Glutamatergic neuron (in vitro differentiated cells): ENCODE results near the gene SH3GLB2. TPM values are rescaled to one million over a fixed set of nuclear protein-coding genes. Genes with fewer than 3 reads are reported as not detected.

Source experiments
- DNase-seq: peaks from one replicate; pipeline ENCODE4 v3.0.0; 2022
- H3K27ac Mint-ChIP-seq: one replicate; pipeline ENCODE4 v1.8.0; 2020; ENCODE audit warnings: mild to moderate bottlenecking, mixed read lengths, inconsistent platforms; ENCODE audit not compliant: unreplicated experiment
- H3K27me3 Mint-ChIP-seq: one replicate; pipeline ENCODE4 v1.8.0; 2020; ENCODE audit warnings: mild to moderate bottlenecking, moderate library complexity, mixed read lengths, inconsistent platforms; ENCODE audit not compliant: unreplicated experiment
- H3K36me3 Mint-ChIP-seq: one replicate; pipeline ENCODE4 v1.8.0; 2020; ENCODE audit warnings: mild to moderate bottlenecking, mixed read lengths, inconsistent platforms; ENCODE audit not compliant: unreplicated experiment
- H3K4me1 Mint-ChIP-seq: one replicate; pipeline ENCODE4 v1.8.0; 2020; ENCODE audit warnings: mild to moderate bottlenecking, low read depth, mixed read lengths, inconsistent platforms; ENCODE audit not compliant: unreplicated experiment
- H3K4me3 Mint-ChIP-seq: one replicate; pipeline ENCODE4 v1.8.0; 2020; ENCODE audit warnings: mild to moderate bottlenecking, mixed read lengths, inconsistent platforms; ENCODE audit not compliant: unreplicated experiment
- H3K9me3 Mint-ChIP-seq: one replicate; pipeline ENCODE4 v1.8.0; 2020; ENCODE audit warnings: mild to moderate bottlenecking, moderate library complexity, mixed read lengths, inconsistent platforms; ENCODE audit not compliant: unreplicated experiment
- CTCF ChIP-seq: fragments of 200-600 bp; sonication (generic); IDR thresholded peaks from one replicate; pipeline ENCODE4 v1.5.0; 2021; ENCODE audit not compliant: partially characterized antibody, unreplicated experiment
- long read RNA-seq: library from polyadenylated mRNA; unstranded; transcript quantifications from one replicate; pipeline ENCODE4 v2.0.0, GENCODE V29; 2020; ENCODE audit not compliant: unreplicated experiment
- total RNA-seq: library from RNA; stranded (reverse); fragmentation: NEBNext Ultra II Directional; extraction: Animal tissue kit (Norgen Biotek cat#: 25700); gene quantifications from one replicate; pipeline ENCODE4 v1.2.1, GENCODE V29; 2021; ENCODE audit not compliant: unreplicated experiment

SH3GLB2 gene
- total RNA-seq: 143 TPM
- long read RNA-seq, partial matches to known transcripts: 1 of 6 reads
- long read RNA-seq, other reads (novel, unspliced or antisense): 5 of 6 reads

GRCh38 chr9:129028192-129028966, at the start of gene SH3GLB2:
TSS of gene SH3GLB2 (minus strand) at chr9:129028331. CDS start at chr9:129028154, 177 bp downstream.
- peaks cover 10% of the 10 kb centered on the region for H3K9me3 Mint-ChIP-seq
- peak; percentile 73 for TF ChIP-seq CTCF
- peak within 1 kb of the TSS; percentile 79 for H3K27ac Mint-ChIP-seq
- peaks cover 17% of the 10 kb centered on the region for H3K4me1 Mint-ChIP-seq
- H3K4me3 Mint-ChIP-seq: peak within 1 kb of the TSS; percentile 91
- no peaks in the 10 kb centered on the region for H3K36me3 Mint-ChIP-seq
- peaks cover 4% of the 10 kb centered on the region for H3K27me3 Mint-ChIP-seq
- DNase-seq: peak; percentile 99

GRCh38 chr9:129077236-129077635, 49.1 kb upstream of the SH3GLB2 start:
- no peaks in the 10 kb centered on the region for H3K4me1 Mint-ChIP-seq
- no peaks in the 10 kb centered on the region for H3K27me3 Mint-ChIP-seq
- DNase-seq: no peak
- TF ChIP-seq CTCF: no peak
- peaks cover 3% of the 10 kb centered on the region for H3K9me3 Mint-ChIP-seq
- H3K4me3 Mint-ChIP-seq: no peak overlapping the region
- no peaks in the 10 kb centered on the region for H3K36me3 Mint-ChIP-seq
- H3K27ac Mint-ChIP-seq: no peak overlapping the region

GRCh38 chr9:129076640-129077037, 48.5 kb upstream of the SH3GLB2 start:
- no peak overlapping the region for H3K4me3 Mint-ChIP-seq
- no peak overlapping the region for H3K27ac Mint-ChIP-seq

GRCh38 chr9:129075996-129076639, 48.0 kb upstream of the SH3GLB2 start:
- H3K27ac Mint-ChIP-seq: peak overlapping the region; percentile 55

More at GRCh38 chr9:129076640-129077037, 48.5 kb upstream of the SH3GLB2 start:
- Mint-ChIP-seq H3K9me3 (peaks cover 3% of the 10 kb centered on the region), H3K36me3 (no peaks in the 10 kb centered on the region), H3K27me3 (no peaks in the 10 kb centered on the region), H3K4me1 (no peaks in the 10 kb centered on the region)
- TF ChIP-seq CTCF: no peak
- DNase-seq: no peak

More at GRCh38 chr9:129075996-129076639, 48.0 kb upstream of the SH3GLB2 start:
- Mint-ChIP-seq H3K27me3 (no peaks in the 10 kb centered on the region), H3K4me1 (no peaks in the 10 kb centered on the region), H3K9me3 (peaks cover 3% of the 10 kb centered on the region), H3K4me3 (peak overlapping the region; percentile 52), H3K36me3 (no peaks in the 10 kb centered on the region)
- no peak for TF ChIP-seq CTCF
- DNase-seq: no peak
